ENCODE results near the gene KHDRBS2. TPM values are rescaled to one million over a fixed set of nuclear protein-coding genes. Genes with fewer than 3 reads are reported as not detected.

The KHDRBS2 gene
- polyA plus RNA-seq, 1 of the 3 experiments (the other 2 are of a cell fraction): not detected

DNA sequence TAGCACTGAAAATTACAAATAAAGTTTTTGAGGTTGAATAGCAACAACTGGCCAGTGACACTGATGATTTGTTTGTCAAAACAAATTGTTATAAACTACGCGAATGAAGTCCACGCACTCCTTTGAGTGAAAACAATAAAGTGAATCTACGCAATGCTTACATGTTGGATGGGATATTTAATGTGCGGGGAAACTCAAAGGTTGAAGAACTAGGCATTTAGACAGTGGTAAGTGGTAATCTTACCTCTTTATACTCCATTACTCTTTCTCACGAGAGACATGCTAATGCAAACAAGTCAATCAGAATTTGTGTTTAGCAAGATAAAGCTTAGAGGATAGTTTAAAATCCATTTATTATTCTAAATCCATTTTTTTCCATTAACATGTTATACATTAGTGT, 606.4 kb downstream of the KHDRBS2 start:
- CTCF ChIA-PET: no interaction called here
- H2AFZ ChIP-seq (ENCODE audit: low read depth): no peak overlapping the region
- H3K9me3 ChIP-seq: no peaks in the 10 kb centered on the region
- TF ChIP-seq, protein P1, sequence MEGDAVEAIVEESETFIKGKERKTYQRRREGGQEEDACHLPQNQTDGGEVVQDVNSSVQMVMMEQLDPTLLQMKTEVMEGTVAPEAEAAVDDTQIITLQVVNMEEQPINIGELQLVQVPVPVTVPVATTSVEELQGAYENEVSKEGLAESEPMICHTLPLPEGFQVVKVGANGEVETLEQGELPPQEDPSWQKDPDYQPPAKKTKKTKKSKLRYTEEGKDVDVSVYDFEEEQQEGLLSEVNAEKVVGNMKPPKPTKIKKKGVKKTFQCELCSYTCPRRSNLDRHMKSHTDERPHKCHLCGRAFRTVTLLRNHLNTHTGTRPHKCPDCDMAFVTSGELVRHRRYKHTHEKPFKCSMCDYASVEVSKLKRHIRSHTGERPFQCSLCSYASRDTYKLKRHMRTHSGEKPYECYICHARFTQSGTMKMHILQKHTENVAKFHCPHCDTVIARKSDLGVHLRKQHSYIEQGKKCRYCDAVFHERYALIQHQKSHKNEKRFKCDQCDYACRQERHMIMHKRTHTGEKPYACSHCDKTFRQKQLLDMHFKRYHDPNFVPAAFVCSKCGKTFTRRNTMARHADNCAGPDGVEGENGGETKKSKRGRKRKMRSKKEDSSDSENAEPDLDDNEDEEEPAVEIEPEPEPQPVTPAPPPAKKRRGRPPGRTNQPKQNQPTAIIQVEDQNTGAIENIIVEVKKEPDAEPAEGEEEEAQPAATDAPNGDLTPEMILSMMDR (IDR thresholded peaks at IDR 0.05): no peak
- TF ChIP-seq, protein P2, sequence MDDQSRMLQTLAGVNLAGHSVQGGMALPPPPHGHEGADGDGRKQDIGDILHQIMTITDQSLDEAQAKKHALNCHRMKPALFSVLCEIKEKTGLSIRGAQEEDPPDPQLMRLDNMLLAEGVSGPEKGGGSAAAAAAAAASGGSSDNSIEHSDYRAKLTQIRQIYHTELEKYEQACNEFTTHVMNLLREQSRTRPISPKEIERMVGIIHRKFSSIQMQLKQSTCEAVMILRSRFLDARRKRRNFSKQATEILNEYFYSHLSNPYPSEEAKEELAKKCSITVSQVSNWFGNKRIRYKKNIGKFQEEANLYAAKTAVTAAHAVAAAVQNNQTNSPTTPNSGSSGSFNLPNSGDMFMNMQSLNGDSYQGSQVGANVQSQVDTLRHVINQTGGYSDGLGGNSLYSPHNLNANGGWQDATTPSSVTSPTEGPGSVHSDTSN (IDR thresholded peaks at IDR 0.05): no peak
- no peaks in the 10 kb centered on the region for H3K36me3 ChIP-seq (replicated peaks in 1 of 2; ENCODE audit: control insufficient read depth in 1 of 2, insufficient read depth in 2 of 2, low read length in 1 of 2)
- H3K9me2 ChIP-seq: no peaks in the 10 kb centered on the region
- H3K4me2 ChIP-seq: no peak overlapping the region
- WGBS (ENCODE audit: low lambda C conversion rate): 47% methylated on average over 6 of the region's 6 CpGs
- no peak overlapping the region for H3K27ac ChIP-seq (ENCODE audit: low read depth in 2 of 2, low read length in 1 of 2)
- H3K9ac ChIP-seq: no peak overlapping the region
- H3K79me2 ChIP-seq (ENCODE audit: insufficient read depth): no peaks in the 10 kb centered on the region
- DNase-seq: no peak
- no peaks in the 10 kb centered on the region for H3K4me1 ChIP-seq (ENCODE audit: control insufficient read depth in 1 of 2, insufficient read depth in 2 of 2, low read depth in 1 of 2, low read length in 1 of 2)
- H3F3A ChIP-seq (replicated peaks; ENCODE audit: insufficient read depth): no peaks in the 10 kb centered on the region
- POLR2A ChIA-PET: no interaction called here
- no peaks in the 10 kb centered on the region for H3K27me3 ChIP-seq (ENCODE audit: insufficient read depth)
- no peak overlapping the region for H3K4me3 ChIP-seq (ENCODE audit: low read depth in 2 of 2, low read length in 1 of 2)
- no peaks in the 10 kb centered on the region for H4K20me1 ChIP-seq (ENCODE audit: insufficient read depth)

DNA sequence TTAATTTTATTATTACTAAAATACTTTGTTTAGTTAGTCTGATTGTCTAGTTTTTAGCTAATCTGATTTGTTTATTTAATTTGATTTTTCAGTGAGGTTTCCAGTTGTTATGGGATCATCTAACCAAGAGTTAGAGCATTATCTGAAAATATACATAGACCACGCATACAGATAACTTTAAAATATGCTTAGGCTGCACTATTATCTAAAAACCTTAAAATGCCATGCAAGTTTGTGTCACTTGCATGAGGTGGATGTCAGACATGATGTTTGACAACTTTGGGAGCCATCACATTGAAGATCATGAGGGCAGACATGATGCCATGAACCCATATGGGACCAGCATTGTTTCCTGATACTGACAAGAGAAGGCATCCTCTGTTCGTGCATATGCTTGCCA, 610.3 kb downstream of the KHDRBS2 start:
- 0% methylated on average over 2 of the region's 2 CpGs for WGBS (ENCODE audit: low lambda C conversion rate)
- CTCF ChIA-PET: no interaction called here
- no peaks in the 10 kb centered on the region for H4K20me1 ChIP-seq (ENCODE audit: insufficient read depth)

More for the DNA sequence above, 610.3 kb downstream of the KHDRBS2 start:
- POLR2A ChIA-PET: no interaction called here
- no peak overlapping the region for H3K27ac ChIP-seq (ENCODE audit: low read depth in 2 of 2, low read length in 1 of 2)
- DNase-seq: no peak
- no peaks in the 10 kb centered on the region for H3K9me3 ChIP-seq
- H3K27me3 ChIP-seq (ENCODE audit: insufficient read depth): no peaks in the 10 kb centered on the region
- H3K4me3 ChIP-seq (ENCODE audit: low read depth in 2 of 2, low read length in 1 of 2): no peak overlapping the region
- no peak overlapping the region for H3K4me2 ChIP-seq
- H2AFZ ChIP-seq (ENCODE audit: low read depth): no peak overlapping the region
- H3F3A ChIP-seq (replicated peaks; ENCODE audit: insufficient read depth): no peaks in the 10 kb centered on the region
- TF ChIP-seq TCF12 (IDR thresholded peaks at IDR 0.05) (no peak), TAF1 (IDR thresholded peaks at IDR 0.05; ENCODE audit: borderline replicate concordance, low read depth, low read length) (no peak), RAD21 (IDR thresholded peaks at IDR 0.05; ENCODE audit: low read length) (no peak), MEF2A (IDR thresholded peaks at IDR 0.05; ENCODE audit: borderline replicate concordance, low read depth) (no peak), TEAD4 (IDR thresholded peaks at IDR 0.05; ENCODE audit: borderline replicate concordance, insufficient read depth) (no peak)
- TF ChIP-seq, protein P2 (IDR thresholded peaks at IDR 0.05): no peak
- TF ChIP-seq, protein P3, sequence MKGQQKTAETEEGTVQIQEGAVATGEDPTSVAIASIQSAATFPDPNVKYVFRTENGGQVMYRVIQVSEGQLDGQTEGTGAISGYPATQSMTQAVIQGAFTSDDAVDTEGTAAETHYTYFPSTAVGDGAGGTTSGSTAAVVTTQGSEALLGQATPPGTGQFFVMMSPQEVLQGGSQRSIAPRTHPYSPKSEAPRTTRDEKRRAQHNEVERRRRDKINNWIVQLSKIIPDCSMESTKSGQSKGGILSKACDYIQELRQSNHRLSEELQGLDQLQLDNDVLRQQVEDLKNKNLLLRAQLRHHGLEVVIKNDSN (IDR thresholded peaks at IDR 0.05; ENCODE audit: borderline replicate concordance, low read depth): no peak
- H3K79me2 ChIP-seq (ENCODE audit: insufficient read depth): no peaks in the 10 kb centered on the region
- no peak overlapping the region for H3K9ac ChIP-seq
- no peaks in the 10 kb centered on the region for H3K4me1 ChIP-seq (ENCODE audit: control insufficient read depth in 1 of 2, insufficient read depth in 2 of 2, low read depth in 1 of 2, low read length in 1 of 2)
- H3K36me3 ChIP-seq (replicated peaks in 1 of 2; ENCODE audit: control insufficient read depth in 1 of 2, insufficient read depth in 2 of 2, low read length in 1 of 2): no peaks in the 10 kb centered on the region
- H3K9me2 ChIP-seq: no peaks in the 10 kb centered on the region

Data from SK-N-SH (cell line).